Endothelial cell of umbilical vein (primary cell): ENCODE data around the gene MAST4. TPM values are rescaled to one million over a fixed set of nuclear protein-coding genes. Genes with fewer than 3 reads are reported as not detected.

Source experiments
- BruUV-seq: library from RNA; stranded (reverse); fragments of 400-500 nt; replicated peaks from 2 replicates; lab custom pipeline; 2021; lab: Mats Ljungman, UMichigan
- CTCF ChIA-PET: fragments of 300-600, 350-600 bp; sonication (Branson Sonifier 250); formaldehyde crosslinking; loops from one replicate; lab custom pipeline; 2021; ENCODE audit warnings: antibody characterized with exemption, inconsistent platforms; lab: Charles Lee
- POLR2A ChIA-PET: fragments of 300-600, 350-600 bp; sonication (Branson Sonifier 250); formaldehyde crosslinking; loops from one replicate; lab custom pipeline; 2021; ENCODE audit warnings: antibody characterized with exemption, inconsistent platforms; lab: Charles Lee
- DNase-seq: peaks from one replicate; pipeline ENCODE4 v3.0.0-alpha.2; 2011; ENCODE audit warnings: low read depth, low spot score
- FAIRE-seq: peaks from 2 replicates; lab custom pipeline; 2011; peaks lifted over from hg19 to GRCh38; lab: Jason Lieb, UNC
- H2AFZ ChIP-seq: 2 replicates; pipeline ENCODE4 v1.6.0; 2012; ENCODE audit warnings: low read depth, low read length, control low read depth, inconsistent platforms
- H3K27ac ChIP-seq: 2 replicates; pipeline ENCODE4 v1.5.1; 2011; ENCODE audit warnings: low read depth, mild to moderate bottlenecking, control low read depth, low read length, moderate library complexity; ENCODE audit not compliant: insufficient read depth
- H3K27me3 ChIP-seq, 2 experiments: 2 replicates each; pipeline versions ENCODE4 v1.6.0 to v1.6.1; 2011; ENCODE audit warnings: low read length in 2 of 2, mixed read lengths in 1 of 2; ENCODE audit not compliant: control insufficient read depth in 2 of 2, insufficient read depth in 2 of 2
- H3K36me3 ChIP-seq, 2 experiments: 2 replicates in 1 of 2; 3 replicates in 1 of 2; pipeline ENCODE4 v1.5.1; 2011; ENCODE audit warnings: low read length in 2 of 2, mild to moderate bottlenecking in 1 of 2, moderate library complexity in 1 of 2; ENCODE audit not compliant: control insufficient read depth in 2 of 2, insufficient read depth in 2 of 2; ENCODE audit errors: extremely low read depth in 1 of 2
- H3K4me1 ChIP-seq: 3 replicates; pipeline ENCODE4 v1.5.1; 2011; ENCODE audit warnings: mild to moderate bottlenecking, low read length; ENCODE audit not compliant: control insufficient read depth, insufficient read depth; ENCODE audit errors: extremely low read depth
- H3K4me2 ChIP-seq: 2 replicates; pipeline ENCODE4 v1.6.1; 2011; ENCODE audit warnings: low read length, control low read depth, mixed read lengths; ENCODE audit not compliant: insufficient read depth
- H3K4me3 ChIP-seq, 3 experiments: fragments of 200-600 bp in 1 of 3; sonication (generic), shearing (Covaris generic) in 1 of 3; replicated peaks in 1 of 3; 2 replicates each; pipeline ENCODE4 v1.5.1; 2011 to 2016; ENCODE audit warnings: control low read depth in 3 of 3, low read length in 3 of 3, mild to moderate bottlenecking in 2 of 3, inconsistent platforms in 1 of 3, low read depth in 1 of 3, moderate library complexity in 1 of 3; ENCODE audit not compliant: insufficient read depth in 1 of 3
- H3K79me2 ChIP-seq: 2 replicates; pipeline ENCODE4 v1.6.0; 2012; ENCODE audit warnings: low read length, inconsistent platforms; ENCODE audit not compliant: control insufficient read depth, insufficient read depth
- H3K9ac ChIP-seq: replicated peaks from 2 replicates; pipeline ENCODE3; 2011; ENCODE audit warnings: low read length, control low read depth; ENCODE audit not compliant: insufficient read depth; ENCODE audit errors: extremely low read depth
- H3K9me1 ChIP-seq: replicated peaks from 3 replicates; pipeline ENCODE4 v1.6.0; 2011; ENCODE audit warnings: mild to moderate bottlenecking, low read length; ENCODE audit not compliant: control insufficient read depth, insufficient read depth; ENCODE audit errors: extremely low read depth
- H3K9me3 ChIP-seq: replicated peaks from 2 replicates; pipeline ENCODE4 v1.5.1; 2012; ENCODE audit warnings: low read length, inconsistent platforms; ENCODE audit not compliant: control insufficient read depth, insufficient read depth
- H4K20me1 ChIP-seq: replicated peaks from 2 replicates; pipeline ENCODE3; 2011; ENCODE audit warnings: mild to moderate bottlenecking, low read length; ENCODE audit not compliant: control insufficient read depth, insufficient read depth; ENCODE audit errors: extremely low read depth
- CTCF ChIP-seq, 2 donors: IDR thresholded peaks; 1 replicate in 1 of 2; 2 replicates in 1 of 2; pipeline ENCODE4 v1.5.1; 2011; ENCODE audit warnings: low read length in 2 of 2, mild to moderate bottlenecking in 2 of 2, moderate library complexity in 2 of 2, control low read depth in 1 of 2, inconsistent platforms in 1 of 2, low read depth in 1 of 2; ENCODE audit not compliant: insufficient read depth in 1 of 2; ENCODE audit errors: extremely low read depth in 1 of 2
- EZH2 ChIP-seq: IDR thresholded peaks from 2 replicates; pipeline ENCODE4 v1.6.1; 2012; ENCODE audit warnings: borderline replicate concordance, low read depth, mild to moderate bottlenecking, moderate library complexity, low read length, inconsistent platforms; ENCODE audit not compliant: severe bottlenecking
- FOS ChIP-seq: IDR thresholded peaks from 2 replicates; pipeline ENCODE4 v1.6.1; 2011; ENCODE audit warnings: mild to moderate bottlenecking, low read length, moderate library complexity, borderline replicate concordance; ENCODE audit not compliant: insufficient read depth
- GATA2 ChIP-seq: IDR thresholded peaks from 2 replicates; pipeline ENCODE4 v1.7.0; 2011; ENCODE audit warnings: low read depth, mild to moderate bottlenecking, moderate library complexity, mixed read lengths, low read length; ENCODE audit not compliant: insufficient read length, insufficient read depth
- JUN ChIP-seq: IDR thresholded peaks from 2 replicates; pipeline ENCODE4 v1.6.1; 2011; ENCODE audit warnings: borderline replicate concordance, low read depth; ENCODE audit not compliant: insufficient read length, insufficient read depth
- MAX ChIP-seq: IDR thresholded peaks from 2 replicates; pipeline ENCODE4 v1.6.1; 2011; ENCODE audit not compliant: insufficient read depth, insufficient read length
- MYC ChIP-seq: IDR thresholded peaks from one replicate; pipeline ENCODE4 v1.6.1; 2011; ENCODE audit warnings: mild to moderate bottlenecking, low read depth, low read length
- POLR2A ChIP-seq: IDR thresholded peaks from 2 replicates; pipeline ENCODE4 v1.6.1; 2012; ENCODE audit warnings: low read depth, mild to moderate bottlenecking, control low read depth, low read length
- POLR2AphosphoS5 ChIP-seq: IDR thresholded peaks from 2 replicates; pipeline ENCODE4 v1.6.1; 2012; ENCODE audit warnings: low read depth, mild to moderate bottlenecking, control low read depth, low read length, moderate library complexity; ENCODE audit not compliant: insufficient read depth
- dilution Hi-C: fragments of 300-500 bp; cut with MboI; formaldehyde crosslinking; loops from one replicate; pipeline ENCODE4 v1.15.0; 2019; ENCODE audit warnings: low sequenced_read_pairs; ENCODE audit not compliant: extremely low pct_ligation_motif_present
- intact Hi-C: fragments of 100-400 bp; cut with micrococcal nuclease; formaldehyde crosslinking; loops from one replicate; pipeline ENCODE4 v1.10.0; 2022
- polyA plus RNA-seq, 4 experiments: library from polyadenylated mRNA; depleted of rRNA in 3 of 4; stranded (reverse) in 3 of 4; unstranded in 1 of 4; fragments of >200 nt; gene quantifications; 2 replicates each; pipeline versions ENCODE4 v1.2.1 to v1.2.3, GENCODE V29; 2011 to 2012; ENCODE audit warnings: missing spikeins in 1 of 4
- total RNA-seq: library from RNA; stranded (reverse); gene quantifications from 2 replicates; pipeline ENCODE4 v1.2.3, GENCODE V29; 2021

The MAST4 gene
- total and polyA plus RNA-seq, 2 donors (not counting 3 experiments of a cell fraction or from before 2014, with no cell fraction given) = 40.2 to 116 TPM

- Histone ChIP-seq H3K27ac (no peak overlapping the region), H3K9ac (no peak overlapping the region), H3K4me2 (no peak overlapping the region), H3K79me2 (peaks cover 11% of the 10 kb centered on the region), H3K27me3 (no peaks in the 10 kb centered on the region), H3K9me3 (no peaks in the 10 kb centered on the region), H3K4me1 (peaks cover 13% of the 10 kb centered on the region), H2AFZ (no peak overlapping the region), H3K4me3 (no peak overlapping the region), H4K20me1 (no peaks in the 10 kb centered on the region), H3K36me3 (no peaks in the 10 kb centered on the region), H3K9me1 (no peaks in the 10 kb centered on the region)
- TF ChIP-seq JUN (no peak), MYC (no peak), EZH2 (no peak), GATA2 (no peak), POLR2AphosphoS5 (no peak), FOS (no peak), MAX (no peak), CTCF (IDR thresholded peaks at IDR 0.05; ENCODE audit: extremely low read depth in 1 of 2, insufficient read depth in 1 of 2, low read depth in 1 of 2, low read length in 2 of 2) (no peak), POLR2A (no peak)
- ChIA-PET CTCF (interaction anchor here (1.6 to 3.2 kb wide), 2 partner anchors 13 to 15 kb away, joined by 4 to 15 read pairs; no protein-coding TSS in a partner anchor), POLR2A (interaction anchor here (1.3 kb wide), 1 partner anchor 14 kb away, joined by 5 read pairs; no protein-coding TSS in a partner anchor)
- dilution Hi-C loops = no loop called here
- DNase-seq (no peak), FAIRE-seq (no peak)
- no TSS peak for BruUV-seq
- intact Hi-C loops = loop anchor here (5.0 to 10.0 kb wide), 2 partner anchors 81 to 304 kb away; no protein-coding TSS in a partner anchor
Measured at GRCh38 chr5:67000794-67001475, 404.7 kb downstream of the MAST4 start.
